Measurements from ENCODE around the gene MAP6.

Gene MAP6

DNA sequence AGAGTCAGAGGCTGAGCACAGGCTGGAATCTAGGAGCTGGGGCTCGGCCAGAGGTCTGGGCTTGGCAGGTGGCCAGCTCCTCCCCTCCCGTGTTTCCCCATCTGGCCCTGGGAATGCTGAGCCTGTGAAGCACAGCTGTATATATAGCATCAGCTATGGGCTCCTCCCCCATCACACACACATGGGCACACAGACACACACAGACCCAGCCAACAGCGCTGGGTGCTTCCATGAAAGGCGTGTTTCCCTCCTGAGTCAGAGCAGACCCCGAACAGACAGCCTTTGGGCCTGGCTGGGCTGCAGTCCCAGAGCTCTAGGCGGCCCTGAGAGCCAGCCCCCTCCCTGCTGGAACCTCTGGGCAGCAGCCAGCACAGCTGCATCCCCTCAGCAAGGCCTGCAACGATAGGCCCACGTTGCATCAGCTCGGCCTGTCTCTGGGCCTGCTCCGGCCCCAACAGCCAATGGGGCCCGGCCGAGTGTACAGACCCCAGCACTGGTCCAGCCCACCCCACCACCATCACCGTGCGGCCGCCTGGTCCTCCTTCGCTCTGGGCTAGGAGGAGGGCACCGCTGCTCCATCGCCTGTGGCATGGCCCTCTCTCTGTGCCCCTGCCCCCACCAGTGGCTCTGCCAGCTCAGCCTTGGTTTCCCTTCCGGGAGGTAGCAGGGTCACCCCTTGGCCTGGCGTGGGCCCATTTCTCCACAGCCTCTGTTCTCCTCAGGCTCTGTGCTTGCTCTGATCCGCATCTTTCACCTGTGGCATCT lies 114.4 kb downstream of the MAP6 start:
- FAIRE-seq = no peak
- no peak for DNase-seq (ENCODE audit: low spot score)

DNA sequence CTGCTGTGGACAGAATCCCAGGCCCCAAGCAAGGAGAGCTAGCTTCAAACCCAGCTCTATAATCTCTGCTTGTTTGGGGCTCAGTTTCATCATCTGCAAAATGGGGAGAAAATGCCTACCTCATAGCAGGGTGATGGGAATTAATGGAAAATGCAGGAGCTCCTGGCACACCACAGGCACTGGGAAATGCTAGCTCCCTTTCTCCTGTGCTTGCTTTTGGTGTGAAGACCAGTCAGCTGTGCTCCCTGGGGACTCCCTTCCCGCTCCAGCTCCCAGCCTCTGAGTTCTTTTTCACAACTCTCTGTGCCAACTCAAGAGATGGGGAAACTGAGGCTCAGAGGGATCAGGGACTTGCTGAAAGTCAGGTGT lies 115.0 kb downstream of the MAP6 start:
- DNase-seq (ENCODE audit: low spot score) (no peak), FAIRE-seq (no peak)

DNA sequence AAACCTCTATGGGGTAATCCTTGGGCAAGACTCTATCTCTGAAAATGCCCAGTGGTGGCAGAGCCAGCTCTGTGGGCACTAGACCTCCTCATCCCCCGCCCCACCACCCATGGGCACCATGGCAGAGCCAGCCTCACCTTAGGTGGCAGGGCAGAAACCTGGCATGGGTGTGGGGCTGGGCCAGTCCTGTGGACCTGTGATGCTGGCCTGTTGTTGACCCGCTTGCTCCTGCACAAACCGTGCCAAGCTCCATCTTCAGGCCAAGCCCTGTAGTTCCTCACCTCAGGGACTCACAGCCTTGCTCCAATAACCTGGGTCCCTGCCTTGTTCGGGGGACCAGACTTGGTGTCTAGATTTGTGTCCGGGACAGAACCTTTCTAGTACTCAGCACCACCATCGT lies 115.7 kb downstream of the MAP6 start:
- FAIRE-seq = no peak
- no peak for DNase-seq (ENCODE audit: low spot score)

DNA sequence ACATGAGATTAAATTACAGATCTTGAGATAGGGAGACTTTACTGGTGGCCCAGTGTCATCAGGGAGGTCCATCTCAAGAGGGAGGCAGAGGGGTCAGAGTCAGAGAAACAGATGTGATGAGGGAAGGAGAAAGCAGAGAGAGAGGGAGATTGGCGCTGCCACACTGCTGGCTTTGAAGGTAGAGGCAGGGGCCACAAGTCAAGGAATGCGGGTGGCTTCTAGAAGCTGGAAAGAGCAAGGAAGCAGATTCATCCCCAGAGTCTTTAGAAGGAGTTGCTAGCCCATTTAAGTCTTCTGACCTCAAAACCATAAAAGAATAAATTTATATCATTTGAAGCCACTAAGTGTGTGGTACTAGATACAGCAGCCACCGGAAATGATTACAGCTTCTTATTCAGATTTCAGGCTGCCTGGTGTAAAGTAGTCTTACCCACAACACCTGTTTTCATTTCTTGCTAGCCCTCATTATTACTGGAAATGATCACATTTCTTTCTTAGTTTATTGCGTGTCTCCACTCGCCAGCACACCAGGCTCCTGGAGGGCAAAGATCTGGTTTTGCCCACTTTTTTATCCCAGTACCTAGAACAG lies 119.4 kb downstream of the MAP6 start:
- DNase-seq (ENCODE audit: low spot score) = no peak
- no peak for FAIRE-seq

DNA sequence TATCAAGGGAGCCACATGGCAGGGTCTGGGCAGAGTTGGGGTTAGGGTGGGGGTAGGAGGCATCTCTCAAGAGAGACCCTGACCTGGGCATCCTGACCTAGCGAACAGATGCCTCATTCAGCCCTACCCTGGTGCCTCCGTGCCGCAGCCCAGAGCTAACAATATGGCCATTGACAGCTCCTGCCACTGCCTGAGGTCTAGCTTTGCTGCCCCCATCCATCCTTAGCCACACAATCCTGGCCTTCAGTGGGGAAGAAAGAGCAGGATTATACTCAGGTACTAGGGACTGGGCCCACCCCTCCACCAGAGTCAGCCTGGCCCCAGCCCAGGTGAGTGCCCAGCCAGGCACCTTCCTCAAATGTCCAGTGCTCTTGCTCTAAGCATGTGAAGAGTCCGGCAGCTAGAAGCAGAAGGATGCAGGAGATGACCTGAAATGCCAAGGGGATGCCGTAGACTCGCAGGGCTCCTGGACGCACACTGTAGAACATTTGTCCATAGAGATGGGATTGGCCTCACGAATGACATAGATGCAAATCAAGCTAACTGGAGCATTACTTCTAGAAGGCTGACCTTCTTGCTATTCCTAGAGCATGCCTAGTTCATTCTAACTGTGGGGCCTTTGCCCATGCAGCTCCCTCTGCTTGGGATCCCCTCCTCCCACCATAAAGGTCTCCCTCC lies 120.1 kb downstream of the MAP6 start:
- DNase-seq (ENCODE audit: low spot score) (no peak), FAIRE-seq (no peak)

DNA sequence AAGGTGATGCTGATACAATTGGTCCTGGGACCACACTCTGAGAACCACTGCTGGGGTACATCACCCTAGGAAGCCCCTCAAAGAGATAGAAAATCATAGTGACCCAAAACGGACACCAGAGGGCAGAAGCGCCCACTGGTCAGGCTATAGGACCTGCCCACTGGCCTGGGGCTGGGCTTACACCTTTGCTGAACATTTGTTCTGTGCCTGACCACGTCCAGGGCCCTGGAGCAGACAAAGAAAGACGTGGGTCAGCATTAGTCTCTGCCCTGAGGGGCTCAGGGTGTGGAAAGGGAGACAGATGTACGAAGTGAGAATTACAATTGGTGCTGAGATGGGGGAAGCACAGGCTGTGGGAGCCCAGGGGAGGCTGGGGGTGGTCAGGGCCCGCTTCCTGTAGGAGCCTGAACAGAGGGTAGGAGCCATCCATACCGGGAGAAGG lies 121.2 kb downstream of the MAP6 start:
- FAIRE-seq (no peak), DNase-seq (ENCODE audit: low spot score) (peak; percentile 40)

DNA sequence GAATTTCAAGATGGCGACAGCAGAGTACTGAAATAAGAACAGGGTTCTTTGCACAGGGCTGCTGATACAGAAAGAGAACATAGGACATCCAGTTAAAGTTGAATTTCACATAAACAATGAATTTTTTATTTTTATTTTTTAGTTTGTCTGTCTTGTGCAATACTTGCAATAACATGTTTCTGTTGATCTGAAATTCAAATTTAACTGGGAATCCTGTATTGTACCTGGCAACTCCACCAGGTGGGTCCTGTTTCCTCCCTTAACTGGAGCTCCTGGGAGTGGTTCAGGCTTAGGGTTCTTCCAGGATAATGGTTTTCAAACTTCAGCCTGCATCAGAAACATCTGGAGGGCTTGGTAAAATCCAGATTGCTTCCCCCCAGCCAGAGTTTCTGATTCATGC lies 121.7 kb downstream of the MAP6 start:
- DNase-seq (ENCODE audit: low spot score) = no peak
- FAIRE-seq = no peak

DNA sequence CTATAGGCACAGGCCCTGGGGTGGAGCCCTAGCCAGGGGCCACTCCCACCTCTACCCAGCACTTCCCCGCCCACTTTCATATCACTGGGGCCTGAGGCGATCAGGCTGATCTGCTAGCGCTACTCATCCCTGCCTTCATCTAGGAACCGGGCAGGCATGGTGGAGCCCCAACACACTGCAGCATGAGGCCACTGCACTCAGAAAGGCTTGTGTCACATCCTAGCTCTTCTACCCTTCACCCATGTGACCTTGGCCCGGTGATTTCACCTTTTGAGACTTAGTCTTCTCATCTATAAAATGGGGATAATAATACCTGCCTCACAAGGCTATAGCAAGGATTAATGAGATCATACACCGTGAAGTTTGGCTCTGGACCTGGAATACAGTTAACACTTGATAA lies 125.0 kb downstream of the MAP6 start:
- DNase-seq (ENCODE audit: low spot score) (no peak), FAIRE-seq (no peak)

DNA sequence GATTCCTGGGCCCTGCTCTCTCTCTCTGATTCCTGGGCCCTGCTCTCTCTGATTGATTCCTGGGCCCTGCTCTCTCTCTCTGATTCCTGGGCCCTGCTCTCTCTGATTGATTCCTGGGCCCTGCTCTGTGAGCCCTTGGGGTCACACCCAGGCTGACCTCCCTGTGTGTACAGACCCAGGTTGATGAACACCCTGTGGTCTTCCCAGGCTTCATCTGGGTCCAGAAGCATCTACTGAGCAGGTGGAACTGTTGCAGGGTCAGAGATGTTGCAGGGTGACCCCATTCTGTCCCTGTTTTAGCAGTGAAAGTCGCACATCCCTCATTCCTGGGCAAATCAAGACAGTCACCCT lies 126.8 kb downstream of the MAP6 start:
- FAIRE-seq = no peak
- DNase-seq (ENCODE audit: low spot score) = no peak

DNA sequence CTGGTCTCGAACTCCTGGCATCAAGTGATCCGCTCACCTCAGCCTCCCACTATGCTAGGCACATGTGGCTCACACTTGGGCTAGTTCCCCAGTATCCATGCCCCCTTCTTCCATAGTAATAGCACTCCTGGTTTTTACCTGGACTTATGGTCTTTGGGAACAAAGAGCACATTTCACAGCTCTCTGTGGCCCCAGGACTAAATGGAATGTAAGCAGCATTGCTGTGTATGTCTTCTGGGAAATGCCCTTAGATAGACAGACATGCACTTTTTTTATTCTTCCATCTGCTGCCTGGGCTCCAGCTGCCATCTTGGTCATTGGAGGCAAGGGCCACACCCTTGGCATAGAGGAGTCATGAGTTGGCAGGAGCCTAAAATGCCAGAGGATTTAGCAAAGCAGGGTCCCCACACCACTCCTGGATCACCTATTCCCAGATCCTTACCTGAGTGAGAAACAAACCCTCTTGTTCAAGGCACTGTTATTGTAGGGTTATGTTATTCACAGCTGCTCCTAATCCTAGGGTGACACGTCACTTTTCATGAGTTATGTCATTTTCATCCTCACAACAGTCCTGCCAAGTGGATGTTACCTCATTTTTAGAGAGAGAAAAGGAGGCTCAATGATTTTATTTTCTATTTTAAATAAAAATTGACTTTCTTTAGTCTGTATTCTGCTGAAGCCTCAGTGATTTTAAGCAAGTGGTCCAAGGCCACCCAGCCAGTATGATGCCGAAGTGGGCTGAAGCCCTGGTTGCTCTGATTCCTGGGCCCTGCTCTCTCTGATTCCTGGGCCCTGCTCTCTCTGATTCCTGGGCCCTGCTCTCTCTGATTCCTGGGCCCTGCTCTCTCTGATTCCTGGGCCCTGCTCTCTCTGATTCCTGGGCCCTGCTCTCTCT lies 127.4 kb downstream of the MAP6 start:
- DNase-seq (ENCODE audit: low spot score) = no peak
- no peak for FAIRE-seq

DNA sequence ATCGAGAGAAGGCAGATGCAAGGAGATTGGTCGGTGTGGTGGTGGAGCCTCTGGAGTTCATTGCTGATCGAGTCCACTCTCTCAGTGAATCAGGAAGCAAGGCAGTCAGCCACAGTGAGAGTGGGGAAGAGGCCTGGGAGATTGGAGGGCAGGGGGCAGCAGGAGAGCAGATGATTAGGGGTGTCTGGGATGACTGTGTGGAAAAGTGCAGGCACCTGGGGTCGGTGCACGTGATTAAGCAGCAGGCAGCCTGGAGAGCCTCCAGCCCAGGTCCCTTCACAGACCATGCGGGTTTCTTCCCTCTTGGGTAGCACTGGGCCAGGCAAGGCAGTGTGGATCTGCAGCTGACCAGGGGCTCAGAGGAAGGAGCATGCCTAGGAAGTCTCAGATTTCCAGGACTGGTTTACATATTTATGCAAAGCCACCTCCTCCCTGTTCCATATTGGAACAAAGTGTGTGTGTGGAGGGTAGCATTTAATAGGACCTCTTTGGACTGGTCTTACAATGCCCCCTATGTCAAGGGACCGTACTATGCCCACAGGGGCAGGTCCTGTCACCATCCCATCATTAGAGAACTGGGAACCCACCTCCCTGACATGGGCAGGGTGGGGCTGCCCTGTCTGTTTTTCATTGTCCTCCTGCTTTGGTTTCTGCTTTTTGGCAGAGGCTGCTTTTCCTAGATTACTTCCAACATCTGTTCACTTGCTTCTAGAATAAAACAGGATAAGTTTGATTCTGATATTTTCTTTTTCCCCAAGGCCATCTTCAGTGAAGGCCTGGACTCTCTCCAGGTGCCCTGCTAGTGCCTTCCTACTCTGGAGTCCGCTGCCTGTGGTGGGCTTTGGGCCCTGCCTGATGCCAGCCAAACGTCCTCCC lies 129.1 kb downstream of the MAP6 start:
- DNase-seq (ENCODE audit: low spot score) (no peak), FAIRE-seq (no peak)

DNA sequence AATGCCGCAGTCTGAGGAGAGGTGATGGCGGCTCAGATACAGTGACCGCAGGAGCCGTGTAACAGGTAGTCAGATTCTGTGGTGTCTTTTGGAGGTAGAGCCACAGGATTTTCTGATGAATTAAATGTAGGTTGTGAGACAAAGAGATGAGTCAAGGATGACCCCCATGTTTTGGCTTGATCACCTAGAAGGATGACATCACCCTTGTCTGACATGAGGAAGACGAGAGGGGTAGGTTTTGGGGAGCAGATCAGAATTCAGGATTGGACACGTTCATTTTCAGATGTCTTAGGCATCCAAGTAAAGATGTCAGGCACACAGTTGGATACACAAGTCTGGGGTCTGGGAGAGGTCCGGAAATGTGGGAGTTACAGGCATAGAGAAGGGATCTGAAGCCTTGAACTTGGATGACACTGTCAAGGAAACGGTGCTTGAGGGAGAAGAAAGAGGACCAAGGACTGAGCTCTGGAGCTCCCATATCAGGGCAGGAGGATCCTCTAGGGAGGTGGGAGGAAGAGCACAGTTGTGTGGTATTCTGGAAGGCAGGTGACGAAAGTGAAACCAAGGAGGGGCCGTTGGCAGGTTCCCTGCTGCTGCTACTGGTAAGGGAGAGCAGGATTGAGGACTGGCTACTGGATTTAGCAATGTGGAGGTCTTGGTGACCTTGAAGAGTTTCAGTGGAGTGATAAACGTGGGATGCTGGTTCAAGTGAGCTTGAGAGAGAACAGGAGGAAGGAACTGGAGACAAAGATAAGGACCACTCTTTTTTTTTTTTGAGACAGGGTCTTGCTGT lies 130.5 kb downstream of the MAP6 start:
- FAIRE-seq (no peak), DNase-seq (ENCODE audit: low spot score) (no peak)

DNA sequence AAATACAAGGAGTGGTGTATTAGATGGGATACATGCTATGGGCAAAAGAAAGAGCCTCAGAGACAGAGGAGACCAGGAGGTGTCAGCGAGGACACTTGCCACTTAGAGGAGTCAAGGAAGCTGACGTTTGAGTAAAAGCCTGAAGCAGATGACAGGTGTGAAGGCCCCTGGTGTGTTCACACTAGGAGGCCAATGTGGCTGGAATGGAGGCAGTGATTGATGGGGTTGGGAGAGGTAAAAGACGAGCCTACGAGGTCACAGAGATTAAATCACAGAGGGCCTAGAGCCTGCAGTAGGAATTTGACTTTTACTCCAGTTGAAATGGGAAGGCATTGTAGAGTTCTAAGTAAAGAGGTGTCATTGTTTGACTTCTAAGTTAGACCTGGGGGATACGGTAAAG lies 131.1 kb downstream of the MAP6 start:
- DNase-seq (ENCODE audit: low spot score) (no peak), FAIRE-seq (no peak)
